Suprapubic skin (tissue), 4 donors: ENCODE data around the gene TLCD5. TPM values are rescaled to one million over a fixed set of nuclear protein-coding genes. Genes with fewer than 3 reads are reported as not detected.

Experiments
- DNase-seq, 2 donors: peaks; one replicate each; pipeline ENCODE4 v3.0.0-alpha.2; 2019; ENCODE audit warnings: low spot score in 2 of 2
- H3K27ac ChIP-seq: fragments of 200-600 bp; sonication (generic); one replicate; pipeline ENCODE4 v1.5.1; 2019
- H3K27me3 ChIP-seq: fragments of 200-600 bp; sonication (generic); one replicate; pipeline ENCODE4 v1.5.1; 2019
- H3K36me3 ChIP-seq: fragments of 200-600 bp; sonication (generic); one replicate; pipeline ENCODE4 v1.5.1; 2019
- H3K4me1 ChIP-seq: fragments of 200-600 bp; sonication (generic); one replicate; pipeline ENCODE4 v1.5.1; 2019
- H3K4me3 ChIP-seq: fragments of 200-600 bp; sonication (generic); one replicate; pipeline ENCODE4 v1.5.1; 2019; ENCODE audit warnings: mild to moderate bottlenecking
- H3K9me3 ChIP-seq: fragments of 200-600 bp; sonication (generic); one replicate; pipeline ENCODE4 v1.5.1; 2019
- EP300 ChIP-seq: sonication (generic); formaldehyde crosslinking; IDR thresholded peaks from one replicate; pipeline ENCODE4 v1.6.1; 2017; ENCODE audit warnings: antibody characterized with exemption
- POLR2A ChIP-seq, 2 donors: fragments of 450-650 bp; IDR thresholded peaks; one replicate each; pipeline ENCODE4 v1.6.1; 2017; ENCODE audit warnings: antibody characterized with exemption in 2 of 2, mild to moderate bottlenecking in 2 of 2, moderate library complexity in 2 of 2
- POLR2AphosphoS5 ChIP-seq, 3 donors: sonication (generic); formaldehyde crosslinking; IDR thresholded peaks; one replicate each; pipeline ENCODE4 v1.6.1; 2017; ENCODE audit warnings: antibody characterized with exemption in 3 of 3
- WGBS: methylation state at CpG from one replicate; pipeline ENCODE4 v1.1.5; 2018; 5-methylcytosine and 5-hydroxymethylcytosine counted together
- total RNA-seq, 4 donors: library from RNA; depleted of rRNA; stranded (reverse); fragments of >200 nt; gene quantifications; one replicate each; pipeline ENCODE4 v1.1.0, GENCODE V29; 2016
- TF ChIP-seq, protein P1 (sequence below), 2 donors: fragments of 200-600 bp in 1 of 2; fragments of 450-650 bp in 1 of 2; sonication (generic) in 1 of 2; IDR thresholded peaks; one replicate each; pipeline ENCODE4 v1.5.1; 2016 to 2019; ENCODE audit warnings: antibody characterized with exemption in 2 of 2, mild to moderate bottlenecking in 1 of 2, moderate library complexity in 1 of 2

The TLCD5 gene
- total RNA-seq, 4 donors from 2014 or later: 0.83 to 2.3 (median 1.5) TPM

DNA sequence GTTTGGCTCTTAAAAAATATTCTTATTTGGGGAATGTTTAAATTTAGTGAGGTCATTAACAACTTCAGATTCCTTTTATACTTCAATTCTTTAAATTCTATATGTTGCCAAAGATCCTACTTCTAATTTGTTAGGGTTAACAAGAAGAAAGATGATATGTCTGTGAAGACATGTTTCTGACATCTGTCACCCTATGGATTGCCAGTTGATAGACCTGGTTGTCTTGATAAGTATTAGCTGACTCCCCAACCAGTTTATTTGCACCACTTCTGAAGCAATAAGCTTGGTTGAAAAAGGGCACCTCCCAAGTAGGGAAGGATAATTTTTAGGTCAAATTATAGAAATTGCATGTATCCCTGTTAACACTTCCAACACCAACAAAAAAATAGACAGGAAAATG is 40.4 kb downstream of the TLCD5 start:
- no peak for TF ChIP-seq POLR2AphosphoS5 (IDR thresholded peaks at IDR 0.05)
- TF ChIP-seq, protein P1, sequence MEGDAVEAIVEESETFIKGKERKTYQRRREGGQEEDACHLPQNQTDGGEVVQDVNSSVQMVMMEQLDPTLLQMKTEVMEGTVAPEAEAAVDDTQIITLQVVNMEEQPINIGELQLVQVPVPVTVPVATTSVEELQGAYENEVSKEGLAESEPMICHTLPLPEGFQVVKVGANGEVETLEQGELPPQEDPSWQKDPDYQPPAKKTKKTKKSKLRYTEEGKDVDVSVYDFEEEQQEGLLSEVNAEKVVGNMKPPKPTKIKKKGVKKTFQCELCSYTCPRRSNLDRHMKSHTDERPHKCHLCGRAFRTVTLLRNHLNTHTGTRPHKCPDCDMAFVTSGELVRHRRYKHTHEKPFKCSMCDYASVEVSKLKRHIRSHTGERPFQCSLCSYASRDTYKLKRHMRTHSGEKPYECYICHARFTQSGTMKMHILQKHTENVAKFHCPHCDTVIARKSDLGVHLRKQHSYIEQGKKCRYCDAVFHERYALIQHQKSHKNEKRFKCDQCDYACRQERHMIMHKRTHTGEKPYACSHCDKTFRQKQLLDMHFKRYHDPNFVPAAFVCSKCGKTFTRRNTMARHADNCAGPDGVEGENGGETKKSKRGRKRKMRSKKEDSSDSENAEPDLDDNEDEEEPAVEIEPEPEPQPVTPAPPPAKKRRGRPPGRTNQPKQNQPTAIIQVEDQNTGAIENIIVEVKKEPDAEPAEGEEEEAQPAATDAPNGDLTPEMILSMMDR (IDR thresholded peaks at IDR 0.05): no peak
- DNase-seq: no peak
- H3K27me3 ChIP-seq: no peaks in the 10 kb centered on the region
- no peaks in the 10 kb centered on the region for H3K36me3 ChIP-seq
- no peak overlapping the region for H3K27ac ChIP-seq
- peaks cover 1% of the 10 kb centered on the region for H3K4me1 ChIP-seq
- H3K9me3 ChIP-seq: no peaks in the 10 kb centered on the region
- H3K4me3 ChIP-seq: no peak overlapping the region

DNA sequence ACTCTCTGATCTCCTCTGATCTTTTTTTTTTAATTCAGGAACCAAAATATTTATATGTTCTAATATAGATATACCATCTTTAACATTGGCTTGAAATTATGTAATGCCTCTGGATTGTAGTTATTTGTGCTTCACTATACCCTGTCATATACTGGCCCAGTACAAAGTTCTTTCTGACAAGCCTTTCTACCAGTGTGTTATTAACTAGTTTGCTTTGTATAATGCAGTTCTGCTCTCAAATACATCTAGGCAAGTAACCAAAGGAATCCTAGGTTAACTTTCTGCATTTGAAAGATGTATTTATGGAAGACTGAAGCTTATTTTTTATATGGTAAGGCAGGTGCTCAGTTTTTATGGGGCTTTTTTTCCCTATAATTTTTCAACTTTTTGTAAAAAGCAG is 47.2 kb downstream of the TLCD5 start:
- Histone ChIP-seq H3K27ac (no peak overlapping the region), H3K27me3 (no peaks in the 10 kb centered on the region), H3K4me1 (peaks cover 22% of the 10 kb centered on the region), H3K4me3 (no peak overlapping the region), H3K36me3 (no peaks in the 10 kb centered on the region), H3K9me3 (no peaks in the 10 kb centered on the region)
- TF ChIP-seq POLR2A (IDR thresholded peaks at IDR 0.05): no peak
- TF ChIP-seq, protein P1 (IDR thresholded peaks at IDR 0.05): no peak
- no peak for TF ChIP-seq EP300
- TF ChIP-seq POLR2AphosphoS5 (IDR thresholded peaks at IDR 0.05): no peak
- no peak for DNase-seq

DNA sequence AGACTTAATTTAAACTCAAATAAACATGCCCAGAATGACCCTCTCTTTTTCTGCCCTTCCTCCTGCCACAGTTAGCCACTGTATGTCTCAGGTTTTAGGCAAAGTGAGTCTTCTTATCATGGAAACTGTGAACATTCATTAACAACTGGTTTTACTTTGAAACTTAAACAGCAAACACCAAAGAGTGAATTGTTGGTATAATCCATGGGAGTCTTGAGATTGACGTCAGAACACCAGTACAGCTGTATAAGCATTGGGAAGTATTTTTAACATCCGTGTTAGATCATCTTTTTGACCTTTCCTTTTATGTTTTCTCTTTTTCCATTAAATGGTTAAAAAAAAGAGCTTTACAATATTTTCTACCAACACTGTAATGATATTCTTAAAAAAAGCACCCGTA is 50.0 kb downstream of the TLCD5 start:
- H3K36me3 ChIP-seq: no peaks in the 10 kb centered on the region
- 58% methylated on average over 3 of the region's 3 CpGs for WGBS
- no peaks in the 10 kb centered on the region for H3K27me3 ChIP-seq
- TF ChIP-seq, protein P1 (IDR thresholded peaks at IDR 0.05): no peak
- TF ChIP-seq EP300 (no peak), POLR2AphosphoS5 (IDR thresholded peaks at IDR 0.05) (no peak), POLR2A (IDR thresholded peaks at IDR 0.05) (no peak)
- H3K27ac ChIP-seq: no peak overlapping the region
- peaks cover 25% of the 10 kb centered on the region for H3K4me1 ChIP-seq
- no peak for DNase-seq
- no peaks in the 10 kb centered on the region for H3K9me3 ChIP-seq
- no peak overlapping the region for H3K4me3 ChIP-seq

DNA sequence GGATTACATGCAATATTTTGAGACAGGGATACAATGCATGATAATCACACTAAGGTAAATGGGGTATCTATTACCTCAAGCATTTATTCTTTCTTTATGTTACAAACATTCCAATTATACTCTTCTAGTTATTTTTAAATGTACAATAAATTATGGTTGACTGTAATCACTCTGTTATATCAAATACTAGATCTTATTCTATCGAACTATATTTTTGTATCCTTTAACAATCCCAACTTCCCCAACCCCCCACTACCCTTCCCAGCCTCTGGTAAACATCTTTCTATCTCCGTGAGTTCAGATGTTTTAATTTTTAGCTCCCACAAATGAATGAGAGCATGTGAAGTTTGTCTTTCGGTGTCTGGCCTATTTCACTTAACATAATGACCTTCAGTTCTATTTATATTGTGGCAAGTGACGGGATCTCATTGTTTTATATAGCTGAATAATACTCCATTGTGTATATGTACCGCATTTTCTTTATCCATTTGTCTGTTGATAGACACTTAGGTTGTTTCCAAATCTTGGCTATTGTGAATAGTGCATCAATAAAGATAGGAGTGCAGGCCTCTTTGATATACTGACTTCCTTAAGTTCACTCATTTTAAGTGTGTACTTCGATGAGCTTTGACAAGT is 51.6 kb downstream of the TLCD5 start:
- no peak for TF ChIP-seq POLR2A (IDR thresholded peaks at IDR 0.05)
- no peaks in the 10 kb centered on the region for H3K36me3 ChIP-seq
- peaks cover 22% of the 10 kb centered on the region for H3K4me1 ChIP-seq
- no peak overlapping the region for H3K27ac ChIP-seq
- H3K27me3 ChIP-seq: no peaks in the 10 kb centered on the region
- 77% methylated on average over 6 of the region's 6 CpGs for WGBS
- no peak for DNase-seq
- H3K4me3 ChIP-seq: no peak overlapping the region
- H3K9me3 ChIP-seq: no peaks in the 10 kb centered on the region

DNA sequence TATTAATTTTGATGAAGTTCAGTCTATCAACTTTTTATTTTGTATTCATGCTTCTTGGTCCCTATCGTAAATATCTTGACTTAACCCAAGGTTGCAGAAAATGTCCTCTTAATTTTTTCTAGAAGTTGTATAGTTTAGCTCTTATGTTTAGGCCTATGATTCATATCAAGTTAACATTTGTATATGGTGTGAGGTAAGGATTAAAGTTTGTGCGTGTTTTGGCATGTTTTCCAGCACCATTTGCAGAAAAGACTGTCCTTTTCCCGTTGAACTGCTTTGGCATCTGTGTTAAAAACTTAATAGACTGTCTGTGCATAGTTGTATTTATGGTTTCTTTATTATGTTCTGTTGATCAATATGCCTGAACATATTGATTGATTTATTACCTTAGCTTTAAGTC is 53.4 kb downstream of the TLCD5 start:
- H3K4me1 ChIP-seq: peaks cover 23% of the 10 kb centered on the region
- 83% methylated on average over 3 of the region's 3 CpGs for WGBS

More for the DNA sequence above, 53.4 kb downstream of the TLCD5 start:
- DNase-seq: no peak
- no peaks in the 10 kb centered on the region for H3K9me3 ChIP-seq
- no peak overlapping the region for H3K4me3 ChIP-seq
- no peaks in the 10 kb centered on the region for H3K27me3 ChIP-seq
- H3K27ac ChIP-seq: no peak overlapping the region
- H3K36me3 ChIP-seq: no peaks in the 10 kb centered on the region
- TF ChIP-seq POLR2A (IDR thresholded peaks at IDR 0.05): no peak
- TF ChIP-seq, protein P1 (IDR thresholded peaks at IDR 0.05): no peak
